ENCODE results near the gene SLAMF1.
"Not testable (repeated sequence)": the region's sequence is repeated elsewhere in the genome, so short reads cannot be mapped to it uniquely, and the experiment has no call there.

SLAMF1 gene

GRCh38 chr1:160646711-160647328, at the start of gene SLAMF1:
Gene SLAMF1 (minus strand): TSS chr1:160647044. CDS start chr1:160646945, 99 bp downstream.
- Histone ChIP-seq H3K9me3 (no peaks in the 10 kb centered on the region), H3K4me3 (no peak within 1 kb of the TSS), H3K27ac (no peak within 1 kb of the TSS), H3K36me3 (no peaks in the 10 kb centered on the region), H3K27me3 (no peaks in the 10 kb centered on the region), H3K4me1 (no peaks in the 10 kb centered on the region)
- TF ChIP-seq CTCF (IDR thresholded peaks at IDR 0.05): no peak
- DNase-seq: no peak
- intact Hi-C loops (cut with DNase I; ENCODE audit: low total_unique reads): no loop called here

- H3K4me1 ChIP-seq; H3K27me3 ChIP-seq; H3K27ac ChIP-seq; intact Hi-C loops (cut with DNase I; ENCODE audit: low total_unique reads); H3K9me3 ChIP-seq; DNase-seq; H3K4me3 ChIP-seq; H3K36me3 ChIP-seq: not testable (repeated sequence)
Measured at GRCh38 chr1:160692390-160692789, 45.5 kb upstream of the SLAMF1 start.

- Histone ChIP-seq H3K9me3 (no peaks in the 10 kb centered on the region), H3K36me3 (no peaks in the 10 kb centered on the region), H3K4me1 (no peaks in the 10 kb centered on the region), H3K27me3 (peaks cover 0 to 8% of the 10 kb centered on the region in 2 donors), H3K4me3 (no peak overlapping the region), H3K27ac (no peak overlapping the region)
- intact Hi-C loops (cut with DNase I; ENCODE audit: low total_unique reads): no loop called here
- DNase-seq: no peak
- TF ChIP-seq CTCF (IDR thresholded peaks at IDR 0.05): no peak
Measured at GRCh38 chr1:160685266-160685665, 38.4 kb upstream of the SLAMF1 start.

DNA sequence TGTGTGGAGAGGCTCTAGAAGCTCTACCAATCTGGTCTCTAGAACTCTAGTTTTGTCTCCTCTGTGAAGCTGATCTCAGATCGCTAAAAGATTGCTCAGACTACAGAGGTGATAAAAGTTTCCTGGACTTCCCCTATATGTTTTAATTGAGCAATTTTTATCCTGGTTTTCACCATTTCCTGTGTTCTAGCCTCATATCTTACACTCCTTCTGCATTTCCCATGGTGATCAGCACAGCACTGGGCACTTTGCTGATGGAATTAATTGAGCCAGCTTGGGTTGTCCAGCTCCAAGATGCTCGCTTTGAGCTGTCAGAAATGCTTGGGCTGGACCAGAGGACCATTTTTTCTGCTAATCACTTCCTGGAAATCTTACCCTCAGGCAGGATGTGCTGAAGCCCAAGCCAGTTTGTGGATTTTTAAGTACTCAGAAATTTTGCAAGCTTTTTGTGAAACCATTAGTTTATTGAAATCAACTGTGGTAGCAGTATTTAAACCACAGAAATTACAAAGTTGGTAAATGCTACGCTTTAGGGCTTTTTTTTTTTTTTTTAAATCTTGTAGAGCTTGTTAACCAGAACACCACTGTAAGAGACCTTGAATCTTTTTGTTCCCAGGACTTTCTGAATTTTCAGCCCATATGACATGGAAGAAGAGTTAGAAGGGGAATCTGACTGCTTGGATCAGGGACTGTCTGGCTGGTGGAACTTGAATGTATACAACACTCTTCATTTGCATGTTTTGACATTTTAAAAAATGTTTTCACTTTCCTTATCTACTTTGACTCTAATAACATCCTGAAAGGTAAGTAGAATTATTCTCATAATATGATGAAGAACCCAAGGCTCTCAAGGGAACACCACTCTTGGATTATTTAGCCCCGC, 36.4 kb upstream of the SLAMF1 start:
- H3K9me3 ChIP-seq: no peaks in the 10 kb centered on the region
- no peak for DNase-seq

DNA sequence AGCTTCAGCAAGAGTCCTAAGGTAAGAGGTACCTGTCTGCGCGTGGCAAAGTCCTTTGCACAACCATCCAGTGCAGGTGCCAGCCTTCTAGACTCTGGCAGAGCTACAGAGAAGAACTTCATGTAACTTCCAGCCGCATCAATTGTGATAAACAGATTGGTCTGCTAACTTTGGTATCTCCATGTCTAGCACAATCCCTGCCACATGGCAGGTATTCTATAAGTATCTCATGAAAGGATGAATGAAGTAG, 35.0 kb upstream of the SLAMF1 start:
- no peak for TF ChIP-seq CTCF (IDR thresholded peaks at IDR 0.05)
- intact Hi-C loops (cut with DNase I; ENCODE audit: low total_unique reads): no loop called here
- no peak for DNase-seq
- peaks cover 0 to 15% of the 10 kb centered on the region in 2 donors for H3K27me3 ChIP-seq
- H3K9me3 ChIP-seq: no peaks in the 10 kb centered on the region
- H3K4me3 ChIP-seq: no peak overlapping the region
- H3K4me1 ChIP-seq: no peaks in the 10 kb centered on the region
- H3K27ac ChIP-seq: no peak overlapping the region
- H3K36me3 ChIP-seq: no peaks in the 10 kb centered on the region

More for the DNA sequence above, 36.4 kb upstream of the SLAMF1 start:
- intact Hi-C loops (cut with DNase I; ENCODE audit: low total_unique reads): no loop called here
- no peaks in the 10 kb centered on the region for H3K36me3 ChIP-seq
- H3K4me1 ChIP-seq: no peaks in the 10 kb centered on the region
- no peak overlapping the region for H3K4me3 ChIP-seq
- peaks cover 0 to 10% of the 10 kb centered on the region in 2 donors for H3K27me3 ChIP-seq
- TF ChIP-seq CTCF (IDR thresholded peaks at IDR 0.05): no peak
- H3K27ac ChIP-seq: no peak overlapping the region

DNA sequence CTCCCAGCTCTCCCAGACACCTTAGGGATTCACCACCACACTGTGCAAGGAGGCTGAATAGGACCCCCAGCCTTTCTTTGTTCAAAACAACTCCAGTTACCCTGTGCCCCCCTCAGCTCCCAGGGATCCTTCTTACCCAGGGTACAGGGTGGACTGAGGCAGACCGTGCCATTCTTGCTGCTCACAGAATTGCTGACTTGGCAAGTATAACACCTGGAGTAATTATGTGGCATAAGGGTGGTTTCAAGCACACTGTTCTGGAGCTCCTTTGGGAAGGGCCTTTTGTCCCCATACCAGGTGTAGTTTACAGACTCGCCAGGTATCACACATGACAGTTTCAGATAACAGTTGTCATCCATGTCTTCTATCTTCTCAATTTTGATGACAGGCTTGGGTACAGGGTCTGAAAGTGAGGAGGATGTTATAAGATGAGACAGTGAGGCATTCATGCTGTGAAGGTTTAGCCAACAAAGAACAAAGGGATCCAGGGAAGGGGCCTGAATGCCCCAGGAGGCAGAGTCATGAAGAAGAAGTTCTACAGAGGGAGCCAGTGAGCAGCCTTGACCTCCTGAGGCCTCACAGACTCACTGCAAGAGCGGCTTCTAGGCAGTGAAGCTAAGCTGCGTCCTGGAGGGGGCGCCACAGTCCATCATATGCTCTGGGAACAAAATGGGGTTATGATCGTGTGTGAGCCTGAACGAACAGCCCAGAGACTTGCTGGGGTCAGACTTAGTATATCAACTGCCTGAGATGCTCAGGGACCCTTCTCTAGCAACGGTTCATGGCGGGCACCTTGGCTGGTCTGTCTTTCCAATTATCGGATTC, 34.4 kb upstream of the SLAMF1 start:
- peak; percentile 22 to 36 for TF ChIP-seq CTCF (IDR thresholded peaks at IDR 0.05)
- Histone ChIP-seq H3K27me3 (peaks cover 0 to 15% of the 10 kb centered on the region in 2 donors), H3K9me3 (no peaks in the 10 kb centered on the region), H3K4me1 (no peaks in the 10 kb centered on the region), H3K27ac (no peak overlapping the region), H3K4me3 (no peak overlapping the region), H3K36me3 (no peaks in the 10 kb centered on the region)
- peak; percentile 61 to 76 for DNase-seq
- intact Hi-C loops (cut with DNase I; ENCODE audit: low total_unique reads): no loop called here
